ENCODE results near the gene SLC6A19. TPM values are rescaled to one million over a fixed set of nuclear protein-coding genes. Genes with fewer than 3 reads are reported as not detected.

Gene SLC6A19
- total and polyA plus RNA-seq, 9 of the 15 experiments (the other 6 are each of a cell fraction or from before 2014, with no cell fraction given), result 0.03 to 1.6 (median 0.59) TPM

DNA sequence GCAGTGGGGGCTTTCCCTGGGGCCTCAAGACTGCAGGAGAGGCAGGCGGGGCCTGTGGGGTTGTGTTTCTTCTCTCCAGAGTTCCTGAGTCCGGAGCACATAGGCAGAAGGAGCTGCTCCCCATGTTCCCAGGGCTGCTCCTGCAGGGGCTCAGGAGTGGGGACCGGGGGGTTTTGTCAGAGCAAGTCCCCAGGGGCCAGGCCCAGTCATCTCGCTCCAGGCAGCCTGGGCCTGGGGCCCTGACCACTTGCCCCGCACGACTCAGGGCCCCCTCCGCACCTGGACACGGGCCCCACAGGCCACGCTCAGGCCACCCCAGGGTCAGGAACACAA, 22.0 kb upstream of the SLC6A19 start:
- peaks cover 26 to 77% of the 10 kb centered on the region in 2 experiments for H3K4me1 ChIP-seq (replicated peaks in 1 of 2; ENCODE audit: control insufficient read depth in 2 of 2, insufficient read depth in 2 of 2, low read length in 2 of 2)

DNA sequence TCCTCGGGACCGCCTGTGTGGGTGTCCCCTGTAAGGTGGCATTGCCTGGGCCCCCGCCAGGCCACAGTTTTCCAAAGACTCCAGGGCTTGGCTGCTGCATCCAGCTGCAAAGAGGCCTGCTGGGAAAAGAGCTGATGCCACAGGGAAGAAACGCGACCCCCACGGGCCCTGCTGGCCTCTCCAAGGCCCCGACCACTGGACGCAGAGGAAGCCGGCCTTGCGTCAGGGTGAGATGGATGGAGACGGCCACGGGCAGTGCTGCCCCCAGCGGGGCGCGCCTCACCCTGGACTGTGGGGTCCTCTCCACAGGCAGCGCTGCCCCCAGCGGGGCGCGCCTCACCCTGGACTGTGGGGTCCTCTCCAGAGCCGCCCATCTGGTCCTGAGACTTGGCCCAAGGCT, 21.3 kb upstream of the SLC6A19 start:
- Histone ChIP-seq H3K36me3 (ENCODE audit: control insufficient read depth, insufficient read depth, low read length) (no peaks in the 10 kb centered on the region), H3K4me1 (replicated peaks in 1 of 2; ENCODE audit: control insufficient read depth in 2 of 2, insufficient read depth in 2 of 2, low read length in 2 of 2) (peaks cover 31 to 83% of the 10 kb centered on the region in 2 experiments), H3K79me2 (ENCODE audit: control insufficient read depth, insufficient read depth, low read length) (no peaks in the 10 kb centered on the region), H3K4me3 (no peak overlapping the region), H3K9me3 (replicated peaks; ENCODE audit: control insufficient read depth, insufficient read depth, low read depth, low read length) (no peaks in the 10 kb centered on the region), H3K4me2 (ENCODE audit: insufficient read depth, low read length) (no peak overlapping the region), H3K27ac (ENCODE audit: extremely low read depth, low read depth, low read length) (no peak overlapping the region), H4K20me1 (replicated peaks; ENCODE audit: control insufficient read depth, insufficient read depth, low read length) (no peaks in the 10 kb centered on the region), H3K27me3 (ENCODE audit: control insufficient read depth in 2 of 2, insufficient read depth in 2 of 2, low read length in 2 of 2) (no peaks in the 10 kb centered on the region), H2AFZ (ENCODE audit: low read depth, low read length) (no peak overlapping the region), H3K9me1 (ENCODE audit: control insufficient read depth, insufficient read depth, low read length) (no peaks in the 10 kb centered on the region), H3K9ac (ENCODE audit: insufficient read depth in 1 of 2, low read depth in 2 of 2, low read length in 2 of 2) (no peak overlapping the region)
- TF ChIP-seq NONO (IDR thresholded peaks at IDR 0.05; ENCODE audit: low read depth in 2 of 2, low read length in 1 of 2) (no peak), HSF4 (CRISPR knock-in tag; IDR thresholded peaks at IDR 0.05; ENCODE audit: borderline replicate concordance) (no peak), CCNT2 (IDR thresholded peaks at IDR 0.05; ENCODE audit: borderline replicate concordance, extremely low read depth, insufficient read length, low read depth, low read length) (no peak), ERF (CRISPR knock-in tag; IDR thresholded peaks at IDR 0.05) (no peak), CBFA2T2 (conservative IDR thresholded peaks at IDR 0.05) (no peak), TRIM28 (IDR thresholded peaks at IDR 0.05) (no peak)
- POLR2A ChIA-PET, result interaction anchor here (0.6 to 0.9 kb wide), 2 partner anchors 9 to 62 kb away, joined by 3 read pairs; no protein-coding TSS in a partner anchor
- no peak for ATAC-seq
- 84% methylated on average over 16 of the region's 20 CpGs for WGBS (ENCODE audit: insufficient coverage, low coverage, missing lambda C conversion rate)
- BruUV-seq (replicated peaks), result no TSS peak
- in situ Hi-C loops (cut with MboI) (no loop called here), intact Hi-C loops (cut with micrococcal nuclease) (no loop called here)
- CTCF ChIA-PET (ENCODE audit: low intra/inter-chr PET ratio), result no interaction called here
- DNase-seq (ENCODE audit: extremely low read depth in 1 of 4, low spot score in 3 of 4), result no peak
- no peak for FAIRE-seq

More for the DNA sequence above, 22.0 kb upstream of the SLC6A19 start:
- Histone ChIP-seq H3K9me3 (replicated peaks; ENCODE audit: control insufficient read depth, insufficient read depth, low read depth, low read length) (no peaks in the 10 kb centered on the region), H3K36me3 (ENCODE audit: control insufficient read depth, insufficient read depth, low read length) (no peaks in the 10 kb centered on the region), H3K27ac (ENCODE audit: extremely low read depth, low read depth, low read length) (no peak overlapping the region), H3K27me3 (ENCODE audit: control insufficient read depth in 2 of 2, insufficient read depth in 2 of 2, low read length in 2 of 2) (no peaks in the 10 kb centered on the region), H3K9ac (ENCODE audit: insufficient read depth in 1 of 2, low read depth in 2 of 2, low read length in 2 of 2) (peak overlapping the region in 1 of 2 experiments; percentile 54; a peak in 1 of 4 replicates), H3K79me2 (ENCODE audit: control insufficient read depth, insufficient read depth, low read length) (no peaks in the 10 kb centered on the region), H4K20me1 (replicated peaks; ENCODE audit: control insufficient read depth, insufficient read depth, low read length) (no peaks in the 10 kb centered on the region), H2AFZ (ENCODE audit: low read depth, low read length) (0 out of 2 replicates have a peak overlapping the region, but pooled peaks have one; percentile 85), H3K9me1 (ENCODE audit: control insufficient read depth, insufficient read depth, low read length) (no peaks in the 10 kb centered on the region), H3K4me3 (no peak overlapping the region), H3K4me2 (ENCODE audit: insufficient read depth, low read length) (no peak overlapping the region)
- no TSS peak for BruUV-seq (replicated peaks)
- in situ Hi-C loops (cut with MboI) (no loop called here), intact Hi-C loops (cut with micrococcal nuclease) (no loop called here)
- WGBS (ENCODE audit: insufficient coverage, low coverage, missing lambda C conversion rate), result 71% methylated on average over 9 of the region's 9 CpGs
- FAIRE-seq (no peak), ATAC-seq (no peak), DNase-seq (ENCODE audit: extremely low read depth in 1 of 4, low spot score in 3 of 4) (no peak)
- ChIA-PET CTCF (ENCODE audit: low intra/inter-chr PET ratio) (no interaction called here), POLR2A (interaction anchor here (0.6 to 0.9 kb wide), 3 partner anchors 10 to 61 kb away, joined by 3 to 4 read pairs (median 3); no protein-coding TSS in a partner anchor)
- TF ChIP-seq HMG20B (CRISPR knock-in tag; IDR thresholded peaks at IDR 0.05) (no peak), ARNT (IDR thresholded peaks at IDR 0.05) (no peak), HNRNPLL (IDR thresholded peaks at IDR 0.05; ENCODE audit: low read depth, low read length, poor library complexity, severe bottlenecking) (no peak), ZNF217 (CRISPR knock-in tag; IDR thresholded peaks at IDR 0.05) (no peak)

All from K562 (cell line).